ENCODE data around the gene GDAP1L1. TPM values are rescaled to one million over a fixed set of nuclear protein-coding genes. Genes with fewer than 3 reads are reported as not detected.

GDAP1L1 gene
- total RNA-seq, 1 experiment from 2014 or later = not detected

DNA sequence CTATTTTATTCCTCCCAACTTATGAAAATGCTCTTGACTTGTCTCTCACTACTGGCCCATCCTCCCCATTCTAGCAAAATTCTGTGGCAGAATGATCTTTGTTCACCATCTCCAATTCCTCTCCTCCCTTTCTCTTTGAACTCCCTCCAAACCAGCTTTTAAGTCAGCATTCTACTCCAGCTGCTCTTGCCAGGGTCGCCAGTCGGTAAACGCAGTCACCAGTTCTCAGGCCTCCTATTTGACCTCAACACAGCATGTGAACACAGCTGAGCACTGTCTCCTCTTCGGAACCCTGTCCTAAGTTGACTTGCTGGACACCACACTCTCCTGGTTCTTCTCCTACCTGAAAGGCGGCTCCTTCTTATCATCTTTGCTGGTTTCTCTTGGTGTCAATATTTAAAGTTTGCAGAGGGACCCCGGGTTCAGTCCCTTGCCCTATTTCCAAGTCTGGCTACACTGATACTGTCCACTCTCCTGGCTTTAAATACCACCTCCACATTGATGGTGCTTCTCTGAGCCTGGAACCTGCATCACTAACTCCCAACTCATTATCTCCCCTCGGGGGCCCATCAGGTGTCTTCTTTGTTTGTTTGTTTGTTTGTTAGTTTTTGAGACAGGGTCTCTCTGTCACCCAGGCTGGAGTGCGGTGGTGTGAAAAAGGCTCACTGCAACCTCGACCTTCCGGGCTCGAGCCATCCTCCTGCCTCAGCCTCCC is 27.4 kb downstream of the GDAP1L1 start:
- intact Hi-C loops (cut with micrococcal nuclease; ENCODE audit: unreplicated experiment) = no loop called here
- DNase-seq = no peak
- H3K4me3 Mint-ChIP-seq (ENCODE audit: low read depth, unreplicated experiment) = no peak overlapping the region
- no peaks in the 10 kb centered on the region for H3K9me3 Mint-ChIP-seq (ENCODE audit: low read depth, unreplicated experiment)
- peaks cover 14% of the 10 kb centered on the region for H3K27me3 Mint-ChIP-seq (ENCODE audit: unreplicated experiment)
- CTCF ChIA-PET = no interaction called here
- no peaks in the 10 kb centered on the region for H3K36me3 Mint-ChIP-seq (ENCODE audit: insufficient read depth, unreplicated experiment)
- H3K27ac Mint-ChIP-seq (ENCODE audit: unreplicated experiment) = no peak overlapping the region
- BruUV-seq (replicated peaks) = no TSS peak
- TF ChIP-seq, protein P1, sequence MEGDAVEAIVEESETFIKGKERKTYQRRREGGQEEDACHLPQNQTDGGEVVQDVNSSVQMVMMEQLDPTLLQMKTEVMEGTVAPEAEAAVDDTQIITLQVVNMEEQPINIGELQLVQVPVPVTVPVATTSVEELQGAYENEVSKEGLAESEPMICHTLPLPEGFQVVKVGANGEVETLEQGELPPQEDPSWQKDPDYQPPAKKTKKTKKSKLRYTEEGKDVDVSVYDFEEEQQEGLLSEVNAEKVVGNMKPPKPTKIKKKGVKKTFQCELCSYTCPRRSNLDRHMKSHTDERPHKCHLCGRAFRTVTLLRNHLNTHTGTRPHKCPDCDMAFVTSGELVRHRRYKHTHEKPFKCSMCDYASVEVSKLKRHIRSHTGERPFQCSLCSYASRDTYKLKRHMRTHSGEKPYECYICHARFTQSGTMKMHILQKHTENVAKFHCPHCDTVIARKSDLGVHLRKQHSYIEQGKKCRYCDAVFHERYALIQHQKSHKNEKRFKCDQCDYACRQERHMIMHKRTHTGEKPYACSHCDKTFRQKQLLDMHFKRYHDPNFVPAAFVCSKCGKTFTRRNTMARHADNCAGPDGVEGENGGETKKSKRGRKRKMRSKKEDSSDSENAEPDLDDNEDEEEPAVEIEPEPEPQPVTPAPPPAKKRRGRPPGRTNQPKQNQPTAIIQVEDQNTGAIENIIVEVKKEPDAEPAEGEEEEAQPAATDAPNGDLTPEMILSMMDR (IDR thresholded peaks at IDR 0.05; ENCODE audit: unreplicated experiment) = no peak
- H3K4me1 Mint-ChIP-seq (ENCODE audit: low read depth, unreplicated experiment) = no peaks in the 10 kb centered on the region

DNA sequence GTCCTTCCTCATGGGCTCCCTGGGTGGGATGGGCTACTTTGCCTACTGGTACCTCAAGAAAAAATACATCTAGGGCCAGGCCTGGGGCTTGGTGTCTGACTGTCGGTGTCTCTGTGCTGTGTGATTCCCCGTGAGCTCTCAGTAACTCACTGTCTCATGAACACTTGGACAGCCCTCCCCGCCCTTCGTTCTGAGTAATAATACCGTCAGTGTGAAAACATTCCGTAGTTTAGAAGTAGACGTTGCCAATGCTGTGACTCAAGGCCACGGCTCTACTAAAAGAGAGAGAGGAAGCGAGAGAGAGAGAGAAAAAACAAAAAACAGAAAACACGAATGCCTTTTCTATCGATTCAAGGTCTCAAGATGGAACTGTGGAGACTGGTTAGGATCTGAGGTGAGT is 32.1 kb downstream of the GDAP1L1 start:
- BruUV-seq (replicated peaks) = no TSS peak
- H3K27ac Mint-ChIP-seq (ENCODE audit: unreplicated experiment) = no peak overlapping the region
- TF ChIP-seq, protein P1 (IDR thresholded peaks at IDR 0.05; ENCODE audit: unreplicated experiment) = no peak
- H3K27me3 Mint-ChIP-seq (ENCODE audit: unreplicated experiment) = peaks cover 48% of the 10 kb centered on the region
- H3K9me3 Mint-ChIP-seq (ENCODE audit: low read depth, unreplicated experiment) = no peaks in the 10 kb centered on the region
- H3K4me1 Mint-ChIP-seq (ENCODE audit: low read depth, unreplicated experiment) = no peaks in the 10 kb centered on the region
- CTCF ChIA-PET = no interaction called here
- intact Hi-C loops (cut with micrococcal nuclease; ENCODE audit: unreplicated experiment) = no loop called here
- no peaks in the 10 kb centered on the region for H3K36me3 Mint-ChIP-seq (ENCODE audit: insufficient read depth, unreplicated experiment)
- DNase-seq = no peak
- no peak overlapping the region for H3K4me3 Mint-ChIP-seq (ENCODE audit: low read depth, unreplicated experiment)

- CTCF ChIA-PET = no interaction called here
- no peak for DNase-seq
- H3K36me3 Mint-ChIP-seq (ENCODE audit: insufficient read depth, unreplicated experiment) = no peaks in the 10 kb centered on the region
- TF ChIP-seq, protein P1 (IDR thresholded peaks at IDR 0.05; ENCODE audit: unreplicated experiment) = no peak
- peaks cover 53% of the 10 kb centered on the region for H3K27me3 Mint-ChIP-seq (ENCODE audit: unreplicated experiment)
- no peaks in the 10 kb centered on the region for H3K4me1 Mint-ChIP-seq (ENCODE audit: low read depth, unreplicated experiment)
- intact Hi-C loops (cut with micrococcal nuclease; ENCODE audit: unreplicated experiment) = no loop called here
- no peak overlapping the region for H3K27ac Mint-ChIP-seq (ENCODE audit: unreplicated experiment)
- no peaks in the 10 kb centered on the region for H3K9me3 Mint-ChIP-seq (ENCODE audit: low read depth, unreplicated experiment)
- H3K4me3 Mint-ChIP-seq (ENCODE audit: low read depth, unreplicated experiment) = no peak overlapping the region
- no TSS peak for BruUV-seq (replicated peaks)
Observed at GRCh38 chr20:44280387-44280786, 33.3 kb downstream of the GDAP1L1 start.

GRCh38 chr20:44282192-44282591 is 35.1 kb downstream of the GDAP1L1 start:
- H3K9me3 Mint-ChIP-seq (ENCODE audit: low read depth, unreplicated experiment) = no peaks in the 10 kb centered on the region
- CTCF ChIA-PET = no interaction called here

More at GRCh38 chr20:44282192-44282591, 35.1 kb downstream of the GDAP1L1 start:
- H3K4me1 Mint-ChIP-seq (ENCODE audit: low read depth, unreplicated experiment) = no peaks in the 10 kb centered on the region
- intact Hi-C loops (cut with micrococcal nuclease; ENCODE audit: unreplicated experiment) = no loop called here
- no peak overlapping the region for H3K27ac Mint-ChIP-seq (ENCODE audit: unreplicated experiment)
- no peaks in the 10 kb centered on the region for H3K36me3 Mint-ChIP-seq (ENCODE audit: insufficient read depth, unreplicated experiment)
- no TSS peak for BruUV-seq (replicated peaks)
- H3K4me3 Mint-ChIP-seq (ENCODE audit: low read depth, unreplicated experiment) = no peak overlapping the region
- TF ChIP-seq, protein P1 (IDR thresholded peaks at IDR 0.05; ENCODE audit: unreplicated experiment) = no peak
- no peak for DNase-seq
- H3K27me3 Mint-ChIP-seq (ENCODE audit: unreplicated experiment) = peaks cover 71% of the 10 kb centered on the region
